ENCODE results near the gene HEPH. TPM values are rescaled to one million over a fixed set of nuclear protein-coding genes. Genes with fewer than 3 reads are reported as not detected.
"Not testable (repeated sequence)": the region's sequence is repeated elsewhere in the genome, so short reads cannot be mapped to it uniquely, and the experiment has no call there.

HEPH gene
- total and polyA plus RNA-seq, 2 experiments from 2014 or later: 10.1 to 64.7 TPM

DNA sequence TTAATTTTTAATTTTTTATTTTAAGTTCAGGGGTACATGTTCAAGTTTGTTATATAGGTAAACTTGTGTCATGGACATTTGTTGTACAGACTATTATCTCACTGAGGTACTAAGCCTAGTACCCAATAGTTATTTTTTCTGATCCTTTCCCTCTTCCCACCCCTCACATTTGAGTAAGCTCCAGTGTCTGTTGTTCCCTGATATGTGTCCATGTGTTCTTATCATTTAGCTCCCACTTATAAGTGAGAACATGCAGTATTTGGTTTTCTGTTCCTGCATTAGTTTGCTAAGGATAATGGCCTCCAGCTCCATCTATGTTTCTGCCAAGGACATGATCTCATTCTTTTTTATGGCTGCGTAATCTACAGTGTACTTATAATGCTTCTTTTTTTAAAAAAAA, 69.9 kb downstream of the HEPH start:
- not testable (repeated sequence) for H3K27me3 ChIP-seq (ENCODE audit: insufficient read depth)
- peaks cover 17% of the 10 kb centered on the region for H3K9me3 Mint-ChIP-seq

DNA sequence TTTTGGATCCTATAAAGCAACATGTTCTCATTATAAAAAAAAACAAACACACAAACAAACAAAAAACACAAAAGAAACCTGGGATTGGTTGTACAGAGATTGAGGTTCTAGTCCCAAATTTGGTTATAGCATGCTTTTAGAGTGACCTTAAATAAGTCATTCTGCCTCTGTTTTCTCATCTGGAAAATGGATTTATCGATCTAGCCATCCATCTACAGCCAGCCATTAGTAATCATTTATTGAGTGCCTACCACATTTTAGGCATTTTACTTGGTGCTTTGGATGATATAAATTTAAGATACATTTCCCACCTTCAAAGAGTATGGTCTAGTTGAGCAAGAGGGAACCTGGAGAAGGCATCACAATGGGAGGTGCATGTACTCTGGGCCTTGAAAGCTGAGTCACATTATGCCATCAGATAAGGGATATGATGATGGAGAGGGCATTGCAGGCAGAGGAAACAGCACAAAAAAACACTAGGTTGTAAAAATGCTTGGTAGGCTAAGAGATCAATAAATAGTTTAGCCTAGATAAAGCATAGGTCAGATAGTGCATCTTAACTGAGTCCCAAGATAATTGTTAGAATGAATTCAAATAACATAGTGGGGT, 91.4 kb downstream of the HEPH start:
- H3K9me3 Mint-ChIP-seq: peaks cover 6% of the 10 kb centered on the region; the same call in 2 of the 3 replicates
- no peak for ATAC-seq
- no peak overlapping the region for H3K4me3 Mint-ChIP-seq
- no peaks in the 10 kb centered on the region for H3K36me3 ChIP-seq (ENCODE audit: insufficient read depth)
- no peaks in the 10 kb centered on the region for H3F3A ChIP-seq (replicated peaks; ENCODE audit: low read depth)
- DNase-seq (ENCODE audit: low spot score): no peak
- H3K4me1 Mint-ChIP-seq: no peaks in the 10 kb centered on the region
- H3K27me3 Mint-ChIP-seq (ENCODE audit: insufficient read depth, low read depth, poor library complexity): peaks cover 2% of the 10 kb centered on the region
- peaks cover 36% of the 10 kb centered on the region for H3K36me3 Mint-ChIP-seq (ENCODE audit: low read depth)
- H4K20me1 ChIP-seq (replicated peaks; ENCODE audit: insufficient read depth): no peaks in the 10 kb centered on the region
- H3K4me2 ChIP-seq: no peak overlapping the region
- H3K27me3 ChIP-seq (ENCODE audit: insufficient read depth): no peaks in the 10 kb centered on the region
- H3K27ac Mint-ChIP-seq: no peak overlapping the region
- no peak overlapping the region for H2AFZ ChIP-seq
- no peaks in the 10 kb centered on the region for H3K4me1 ChIP-seq (ENCODE audit: insufficient read depth)
- no peak overlapping the region for H3K27ac ChIP-seq (ENCODE audit: low read depth)
- H3K79me2 ChIP-seq (replicated peaks; ENCODE audit: insufficient read depth): no peaks in the 10 kb centered on the region
- no peak overlapping the region for H3K4me3 ChIP-seq
- H3K9me2 ChIP-seq (ENCODE audit: insufficient read depth): no peaks in the 10 kb centered on the region
- TF ChIP-seq STAT1 (IDR thresholded peaks at IDR 0.05; ENCODE audit: unreplicated experiment) (no peak), EZH2phosphoT487 (IDR thresholded peaks at IDR 0.05; ENCODE audit: unreplicated experiment) (no peak), CREB1 (CRISPR knock-in tag; IDR thresholded peaks at IDR 0.05; ENCODE audit: low read depth) (no peak), NANOG (IDR thresholded peaks at IDR 0.05; ENCODE audit: borderline replicate concordance) (no peak), ZNF331 (CRISPR knock-in tag; IDR thresholded peaks at IDR 0.05; ENCODE audit: low read depth) (no peak), ZNF114 (CRISPR knock-in tag; IDR thresholded peaks at IDR 0.05) (no peak), POLR2AphosphoS5 (IDR thresholded peaks at IDR 0.05; ENCODE audit: low read depth) (no peak)
- TF ChIP-seq, protein P1, sequence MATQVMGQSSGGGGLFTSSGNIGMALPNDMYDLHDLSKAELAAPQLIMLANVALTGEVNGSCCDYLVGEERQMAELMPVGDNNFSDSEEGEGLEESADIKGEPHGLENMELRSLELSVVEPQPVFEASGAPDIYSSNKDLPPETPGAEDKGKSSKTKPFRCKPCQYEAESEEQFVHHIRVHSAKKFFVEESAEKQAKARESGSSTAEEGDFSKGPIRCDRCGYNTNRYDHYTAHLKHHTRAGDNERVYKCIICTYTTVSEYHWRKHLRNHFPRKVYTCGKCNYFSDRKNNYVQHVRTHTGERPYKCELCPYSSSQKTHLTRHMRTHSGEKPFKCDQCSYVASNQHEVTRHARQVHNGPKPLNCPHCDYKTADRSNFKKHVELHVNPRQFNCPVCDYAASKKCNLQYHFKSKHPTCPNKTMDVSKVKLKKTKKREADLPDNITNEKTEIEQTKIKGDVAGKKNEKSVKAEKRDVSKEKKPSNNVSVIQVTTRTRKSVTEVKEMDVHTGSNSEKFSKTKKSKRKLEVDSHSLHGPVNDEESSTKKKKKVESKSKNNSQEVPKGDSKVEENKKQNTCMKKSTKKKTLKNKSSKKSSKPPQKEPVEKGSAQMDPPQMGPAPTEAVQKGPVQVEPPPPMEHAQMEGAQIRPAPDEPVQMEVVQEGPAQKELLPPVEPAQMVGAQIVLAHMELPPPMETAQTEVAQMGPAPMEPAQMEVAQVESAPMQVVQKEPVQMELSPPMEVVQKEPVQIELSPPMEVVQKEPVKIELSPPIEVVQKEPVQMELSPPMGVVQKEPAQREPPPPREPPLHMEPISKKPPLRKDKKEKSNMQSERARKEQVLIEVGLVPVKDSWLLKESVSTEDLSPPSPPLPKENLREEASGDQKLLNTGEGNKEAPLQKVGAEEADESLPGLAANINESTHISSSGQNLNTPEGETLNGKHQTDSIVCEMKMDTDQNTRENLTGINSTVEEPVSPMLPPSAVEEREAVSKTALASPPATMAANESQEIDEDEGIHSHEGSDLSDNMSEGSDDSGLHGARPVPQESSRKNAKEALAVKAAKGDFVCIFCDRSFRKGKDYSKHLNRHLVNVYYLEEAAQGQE (IDR thresholded peaks at IDR 0.05; ENCODE audit: unreplicated experiment): no peak
- TF ChIP-seq, protein P2, sequence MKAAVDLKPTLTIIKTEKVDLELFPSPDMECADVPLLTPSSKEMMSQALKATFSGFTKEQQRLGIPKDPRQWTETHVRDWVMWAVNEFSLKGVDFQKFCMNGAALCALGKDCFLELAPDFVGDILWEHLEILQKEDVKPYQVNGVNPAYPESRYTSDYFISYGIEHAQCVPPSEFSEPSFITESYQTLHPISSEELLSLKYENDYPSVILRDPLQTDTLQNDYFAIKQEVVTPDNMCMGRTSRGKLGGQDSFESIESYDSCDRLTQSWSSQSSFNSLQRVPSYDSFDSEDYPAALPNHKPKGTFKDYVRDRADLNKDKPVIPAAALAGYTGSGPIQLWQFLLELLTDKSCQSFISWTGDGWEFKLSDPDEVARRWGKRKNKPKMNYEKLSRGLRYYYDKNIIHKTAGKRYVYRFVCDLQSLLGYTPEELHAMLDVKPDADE (IDR thresholded peaks at IDR 0.05): no peak
- TF ChIP-seq, protein P3, sequence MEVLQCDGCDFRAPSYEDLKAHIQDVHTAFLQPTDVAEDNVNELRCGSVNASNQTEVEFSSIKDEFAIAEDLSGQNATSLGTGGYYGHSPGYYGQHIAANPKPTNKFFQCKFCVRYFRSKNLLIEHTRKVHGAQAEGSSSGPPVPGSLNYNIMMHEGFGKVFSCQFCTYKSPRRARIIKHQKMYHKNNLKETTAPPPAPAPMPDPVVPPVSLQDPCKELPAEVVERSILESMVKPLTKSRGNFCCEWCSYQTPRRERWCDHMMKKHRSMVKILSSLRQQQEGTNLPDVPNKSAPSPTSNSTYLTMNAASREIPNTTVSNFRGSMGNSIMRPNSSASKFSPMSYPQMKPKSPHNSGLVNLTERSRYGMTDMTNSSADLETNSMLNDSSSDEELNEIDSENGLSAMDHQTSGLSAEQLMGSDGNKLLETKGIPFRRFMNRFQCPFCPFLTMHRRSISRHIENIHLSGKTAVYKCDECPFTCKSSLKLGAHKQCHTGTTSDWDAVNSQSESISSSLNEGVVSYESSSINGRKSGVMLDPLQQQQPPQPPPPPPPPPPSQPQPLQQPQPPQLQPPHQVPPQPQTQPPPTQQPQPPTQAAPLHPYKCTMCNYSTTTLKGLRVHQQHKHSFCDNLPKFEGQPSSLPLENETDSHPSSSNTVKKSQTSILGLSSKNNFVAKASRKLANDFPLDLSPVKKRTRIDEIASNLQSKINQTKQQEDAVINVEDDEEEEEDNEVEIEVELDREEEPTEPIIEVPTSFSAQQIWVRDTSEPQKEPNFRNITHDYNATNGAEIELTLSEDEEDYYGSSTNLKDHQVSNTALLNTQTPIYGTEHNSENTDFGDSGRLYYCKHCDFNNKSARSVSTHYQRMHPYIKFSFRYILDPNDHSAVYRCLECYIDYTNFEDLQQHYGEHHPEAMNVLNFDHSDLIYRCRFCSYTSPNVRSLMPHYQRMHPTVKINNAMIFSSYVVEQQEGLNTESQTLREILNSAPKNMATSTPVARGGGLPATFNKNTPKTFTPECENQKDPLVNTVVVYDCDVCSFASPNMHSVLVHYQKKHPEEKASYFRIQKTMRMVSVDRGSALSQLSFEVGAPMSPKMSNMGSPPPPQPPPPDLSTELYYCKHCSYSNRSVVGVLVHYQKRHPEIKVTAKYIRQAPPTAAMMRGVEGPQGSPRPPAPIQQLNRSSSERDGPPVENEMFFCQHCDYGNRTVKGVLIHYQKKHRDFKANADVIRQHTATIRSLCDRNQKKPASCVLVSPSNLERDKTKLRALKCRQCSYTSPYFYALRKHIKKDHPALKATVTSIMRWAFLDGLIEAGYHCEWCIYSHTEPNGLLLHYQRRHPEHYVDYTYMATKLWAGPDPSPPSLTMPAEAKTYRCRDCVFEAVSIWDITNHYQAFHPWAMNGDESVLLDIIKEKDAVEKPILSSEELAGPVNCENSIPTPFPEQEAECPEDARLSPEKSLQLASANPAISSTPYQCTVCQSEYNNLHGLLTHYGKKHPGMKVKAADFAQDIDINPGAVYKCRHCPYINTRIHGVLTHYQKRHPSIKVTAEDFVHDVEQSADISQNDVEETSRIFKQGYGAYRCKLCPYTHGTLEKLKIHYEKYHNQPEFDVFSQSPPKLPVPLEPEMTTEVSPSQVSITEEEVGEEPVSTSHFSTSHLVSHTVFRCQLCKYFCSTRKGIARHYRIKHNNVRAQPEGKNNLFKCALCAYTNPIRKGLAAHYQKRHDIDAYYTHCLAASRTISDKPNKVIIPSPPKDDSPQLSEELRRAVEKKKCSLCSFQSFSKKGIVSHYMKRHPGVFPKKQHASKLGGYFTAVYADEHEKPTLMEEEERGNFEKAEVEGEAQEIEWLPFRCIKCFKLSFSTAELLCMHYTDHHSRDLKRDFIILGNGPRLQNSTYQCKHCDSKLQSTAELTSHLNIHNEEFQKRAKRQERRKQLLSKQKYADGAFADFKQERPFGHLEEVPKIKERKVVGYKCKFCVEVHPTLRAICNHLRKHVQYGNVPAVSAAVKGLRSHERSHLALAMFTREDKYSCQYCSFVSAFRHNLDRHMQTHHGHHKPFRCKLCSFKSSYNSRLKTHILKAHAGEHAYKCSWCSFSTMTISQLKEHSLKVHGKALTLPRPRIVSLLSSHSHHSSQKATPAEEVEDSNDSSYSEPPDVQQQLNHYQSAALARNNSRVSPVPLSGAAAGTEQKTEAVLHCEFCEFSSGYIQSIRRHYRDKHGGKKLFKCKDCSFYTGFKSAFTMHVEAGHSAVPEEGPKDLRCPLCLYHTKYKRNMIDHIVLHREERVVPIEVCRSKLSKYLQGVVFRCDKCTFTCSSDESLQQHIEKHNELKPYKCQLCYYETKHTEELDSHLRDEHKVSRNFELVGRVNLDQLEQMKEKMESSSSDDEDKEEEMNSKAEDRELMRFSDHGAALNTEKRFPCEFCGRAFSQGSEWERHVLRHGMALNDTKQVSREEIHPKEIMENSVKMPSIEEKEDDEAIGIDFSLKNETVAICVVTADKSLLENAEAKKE (CRISPR knock-in tag; IDR thresholded peaks at IDR 0.05): no peak

More for the DNA sequence above, 69.9 kb downstream of the HEPH start:
- H3K79me2 ChIP-seq (replicated peaks; ENCODE audit: insufficient read depth): peaks cover 11% of the 10 kb centered on the region; the same call in 1 of the 2 replicates
- H3K4me3 Mint-ChIP-seq; H4K20me1 ChIP-seq (replicated peaks; ENCODE audit: insufficient read depth); ATAC-seq; H3K9me2 ChIP-seq (ENCODE audit: insufficient read depth); H2AFZ ChIP-seq; H3K4me2 ChIP-seq; H3K4me3 ChIP-seq; H3K4me1 ChIP-seq (ENCODE audit: insufficient read depth); H3K4me1 Mint-ChIP-seq; DNase-seq (ENCODE audit: low spot score); H3K27me3 Mint-ChIP-seq (ENCODE audit: insufficient read depth, low read depth, poor library complexity); H3F3A ChIP-seq (replicated peaks; ENCODE audit: low read depth); H3K27ac ChIP-seq (ENCODE audit: low read depth); H3K36me3 ChIP-seq (ENCODE audit: insufficient read depth); H3K27ac Mint-ChIP-seq: not testable (repeated sequence)
- peaks cover 31% of the 10 kb centered on the region; the same call in 2 of the 3 replicates for H3K36me3 Mint-ChIP-seq (ENCODE audit: low read depth)
